ENCODE measurements around the gene MRPL58.
"Not testable (repeated sequence)": the region's sequence is repeated elsewhere in the genome, so short reads cannot be mapped to it uniquely, and the experiment has no call there.

The MRPL58 gene

GRCh38 chr17:75012346-75013091 lies at the start of gene MRPL58:
MRPL58 (plus strand) TSS chr17:75012670; CDS start chr17:75012687, 17 bp downstream.
- DNase-seq (ENCODE audit: low read depth in 4 of 4, low spot score in 1 of 4): peak; percentile 59 to 75 (median 65)

- DNase-seq (ENCODE audit: low read depth in 4 of 4, low spot score in 1 of 4): no peak
Measured at GRCh38 chr17:74963656-74964055, 48.8 kb upstream of the MRPL58 start.

GRCh38 chr17:74964246-74964761 lies 48.2 kb upstream of the MRPL58 start:
- no peak for DNase-seq (ENCODE audit: low read depth in 4 of 4, low spot score in 1 of 4)

- no peak for DNase-seq (ENCODE audit: low read depth in 4 of 4, low spot score in 1 of 4)
Measured at GRCh38 chr17:74964988-74965622, 47.4 kb upstream of the MRPL58 start.

- no peak for DNase-seq (ENCODE audit: low read depth in 4 of 4, low spot score in 1 of 4)
Measured at GRCh38 chr17:74968361-74968780, 44.1 kb upstream of the MRPL58 start.

- not testable (repeated sequence) for DNase-seq (ENCODE audit: low read depth in 4 of 4, low spot score in 1 of 4)
Measured at GRCh38 chr17:74969501-74969900, 43.0 kb upstream of the MRPL58 start.

GRCh38 chr17:74970395-74970794 lies 42.1 kb upstream of the MRPL58 start:
- DNase-seq (ENCODE audit: low read depth in 4 of 4, low spot score in 1 of 4): no peak

GRCh38 chr17:74971069-74971841 lies 41.2 kb upstream of the MRPL58 start:
- no peak for DNase-seq (ENCODE audit: low read depth in 4 of 4, low spot score in 1 of 4)

GRCh38 chr17:74971842-74972106 lies 40.7 kb upstream of the MRPL58 start:
- no peak for DNase-seq (ENCODE audit: low read depth in 4 of 4, low spot score in 1 of 4)

- DNase-seq (ENCODE audit: low read depth in 4 of 4, low spot score in 1 of 4): peak; percentile 55 to 69 (median 64)
Measured at GRCh38 chr17:74972107-74972972, 40.1 kb upstream of the MRPL58 start, which contains the start of gene HID1. HID1 (minus strand) TSS chr17:74972759; CDS start chr17:74972656, 103 bp downstream.

GRCh38 chr17:74972973-74973328 lies 39.5 kb upstream of the MRPL58 start:
- no peak for DNase-seq (ENCODE audit: low read depth in 4 of 4, low spot score in 1 of 4)

GRCh38 chr17:74975943-74976342 lies 36.5 kb upstream of the MRPL58 start:
- DNase-seq (ENCODE audit: low read depth in 4 of 4, low spot score in 1 of 4): no peak

- no peak for DNase-seq (ENCODE audit: low read depth in 4 of 4, low spot score in 1 of 4)
Measured at GRCh38 chr17:74977802-74978201, 34.7 kb upstream of the MRPL58 start.

- no peak for DNase-seq (ENCODE audit: low read depth in 4 of 4, low spot score in 1 of 4)
Measured at GRCh38 chr17:74978240-74978639, 34.2 kb upstream of the MRPL58 start.

- no peak for DNase-seq (ENCODE audit: low read depth in 4 of 4, low spot score in 1 of 4)
Measured at GRCh38 chr17:74979408-74980146, 32.9 kb upstream of the MRPL58 start.

- no peak for DNase-seq (ENCODE audit: low read depth in 4 of 4, low spot score in 1 of 4)
Measured at GRCh38 chr17:74981318-74981978, 31.0 kb upstream of the MRPL58 start.

GRCh38 chr17:74981979-74982662 lies 30.3 kb upstream of the MRPL58 start:
- peak; percentile 39 to 77 (median 56) for DNase-seq (ENCODE audit: low read depth in 4 of 4, low spot score in 1 of 4)

- not testable (repeated sequence) for DNase-seq (ENCODE audit: low read depth in 4 of 4, low spot score in 1 of 4)
Measured at GRCh38 chr17:74982663-74983313, 29.7 kb upstream of the MRPL58 start.

- no peak for DNase-seq (ENCODE audit: low read depth in 4 of 4, low spot score in 1 of 4)
Measured at GRCh38 chr17:74986206-74986576, 26.3 kb upstream of the MRPL58 start.
